Stimulated activated CD4-positive, alpha-beta T cell treated with anti-CD3 and anti-CD28 coated beads, Interleukin-1b, Interleukin-23, amount 100 ng/mL, for 4 hours (primary cell): ENCODE results near the gene SCFD1.
"Not testable (repeated sequence)": the region's sequence is repeated elsewhere in the genome, so short reads cannot be mapped to it uniquely, and the experiment has no call there.

Experiments used
- DNase-seq, 2 donors: peaks; one replicate each; pipeline ENCODE4 v3.0.0-alpha.2; 2020; ENCODE audit warnings: low read depth in 2 of 2

Gene SCFD1

GRCh38 chr14:30669594-30669993 is 47.5 kb downstream of the SCFD1 start:
- no peak for DNase-seq

DNA sequence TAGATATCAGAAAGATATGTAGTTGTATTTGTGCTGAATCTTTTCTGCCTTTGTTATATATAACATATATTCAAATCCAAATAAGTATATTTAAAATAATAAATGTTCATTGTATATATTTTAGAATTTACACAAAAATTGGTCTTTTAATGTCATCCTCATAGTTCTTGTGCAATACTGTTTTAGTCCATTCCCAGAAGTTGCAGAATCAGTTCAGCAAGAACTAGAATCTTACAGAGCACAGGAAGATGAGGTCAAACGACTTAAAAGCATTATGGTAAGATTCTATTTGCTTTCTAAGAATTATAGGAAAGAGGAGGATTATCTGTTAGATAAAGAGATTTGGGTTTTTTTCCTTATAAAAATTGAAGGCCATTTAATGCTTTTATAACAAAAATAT is 51.0 kb downstream of the SCFD1 start:
- DNase-seq, result no peak

GRCh38 chr14:30678926-30679431 is 56.9 kb downstream of the SCFD1 start:
- no peak for DNase-seq

DNA sequence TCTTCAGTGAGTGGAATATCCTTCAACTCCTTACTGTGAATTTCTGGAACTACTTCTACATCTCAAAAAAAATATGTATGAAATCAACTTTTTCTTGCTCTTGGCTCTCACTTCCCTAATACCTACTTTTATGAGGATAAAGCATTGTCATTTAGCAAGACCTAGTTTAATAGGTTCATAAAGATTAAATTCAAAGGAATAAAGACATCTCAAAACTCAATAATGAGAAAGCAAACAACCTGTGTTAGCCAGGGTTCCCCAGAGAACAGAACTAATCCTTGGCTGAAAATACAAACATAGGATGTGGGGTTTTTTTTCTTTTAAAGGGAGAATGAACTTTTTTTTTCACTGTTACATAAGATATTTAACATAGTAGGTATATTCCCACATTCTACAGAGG is 57.9 kb downstream of the SCFD1 start:
- DNase-seq, result no peak

DNA sequence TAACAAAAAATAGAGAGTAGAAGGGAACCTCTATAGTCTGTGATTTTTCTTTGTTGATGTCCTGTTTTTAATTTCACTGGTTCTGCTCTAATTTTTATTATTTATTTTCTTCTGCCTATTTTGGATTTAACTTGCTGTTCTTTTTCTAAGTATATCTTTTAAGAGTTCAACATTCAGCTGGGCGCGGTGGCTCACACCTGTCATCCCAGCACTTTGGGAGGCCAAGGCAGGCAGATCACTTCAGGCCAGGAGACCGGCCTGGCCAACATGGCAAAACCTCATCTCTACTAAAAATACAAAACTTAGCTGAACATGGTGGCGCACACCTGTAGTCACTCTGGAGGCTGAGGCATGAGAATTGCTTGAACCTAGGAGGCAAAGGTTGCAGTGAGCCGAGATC is 58.7 kb downstream of the SCFD1 start:
- DNase-seq, result not testable (repeated sequence)

- DNase-seq, result no peak
Measured at GRCh38 chr14:30681752-30682355, 59.7 kb downstream of the SCFD1 start.

DNA sequence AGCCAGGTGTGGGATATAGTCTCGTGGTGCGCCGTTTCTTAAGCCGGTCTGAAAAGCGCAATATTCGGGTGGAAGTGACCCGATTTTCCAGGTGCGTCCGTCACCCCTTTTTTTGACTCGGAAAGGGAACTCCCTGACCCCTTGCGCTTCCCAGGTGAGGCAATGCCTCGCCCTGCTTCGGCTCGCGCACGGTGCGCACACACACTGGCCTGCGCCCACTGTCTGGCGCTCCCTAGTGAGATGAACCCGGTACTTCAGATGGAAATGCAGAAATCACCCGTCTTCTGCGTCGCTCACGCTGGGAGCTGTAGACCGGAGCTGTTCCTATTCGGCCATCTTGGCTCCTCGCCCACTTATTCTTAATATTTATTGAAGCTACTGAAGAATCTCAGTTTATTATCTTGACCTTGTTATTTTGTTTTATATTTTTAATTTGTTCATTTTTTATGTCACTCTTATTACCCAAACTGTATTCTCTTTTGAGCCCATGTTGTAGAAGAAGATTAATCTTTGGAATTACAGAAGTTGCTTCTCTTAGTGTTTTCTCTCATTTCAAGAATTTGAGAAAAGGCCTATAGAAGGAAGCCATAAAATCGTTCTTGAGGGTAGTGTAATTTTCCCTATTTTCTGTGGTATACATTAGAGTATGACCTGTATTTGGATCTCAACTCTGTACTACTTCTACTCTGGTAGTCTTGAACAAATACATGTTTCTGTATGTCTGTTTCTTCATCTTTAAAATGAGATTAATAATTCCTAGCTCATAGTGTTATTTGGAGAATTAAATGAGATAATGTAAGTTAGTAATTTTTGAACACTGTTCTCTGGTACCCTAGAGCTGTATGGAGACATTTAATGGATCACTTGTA is 68.6 kb downstream of the SCFD1 start:
- DNase-seq, result not testable (repeated sequence)

DNA sequence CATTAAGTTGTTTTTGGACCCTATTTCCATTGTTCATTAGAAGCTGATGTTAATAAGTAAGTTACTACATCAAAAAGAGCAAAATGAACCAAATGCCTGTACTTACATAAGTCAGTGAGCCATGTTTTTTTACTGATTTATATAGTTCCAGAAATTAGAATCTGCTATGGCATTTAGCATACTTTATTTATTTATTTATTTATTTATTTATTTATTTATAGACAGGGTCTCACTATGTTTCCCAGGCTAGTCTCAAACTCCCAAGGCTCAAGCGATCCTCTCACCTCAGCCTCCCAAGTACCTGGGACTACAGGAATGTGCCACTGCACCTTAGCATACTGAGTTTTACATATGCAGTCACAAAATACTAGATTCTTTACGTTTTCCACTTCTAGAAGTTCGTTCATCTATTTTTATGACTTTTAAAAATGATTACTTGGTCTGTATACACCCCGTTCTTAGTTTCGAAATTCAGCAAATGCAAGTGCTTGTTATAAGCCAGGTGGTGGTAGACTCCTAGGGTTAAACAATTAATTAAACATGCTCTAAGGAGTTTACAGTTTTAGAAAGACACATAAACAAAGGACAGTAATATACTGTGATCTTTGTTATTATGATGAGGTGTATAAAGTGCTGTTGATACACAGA is 69.8 kb downstream of the SCFD1 start:
- no peak for DNase-seq

DNA sequence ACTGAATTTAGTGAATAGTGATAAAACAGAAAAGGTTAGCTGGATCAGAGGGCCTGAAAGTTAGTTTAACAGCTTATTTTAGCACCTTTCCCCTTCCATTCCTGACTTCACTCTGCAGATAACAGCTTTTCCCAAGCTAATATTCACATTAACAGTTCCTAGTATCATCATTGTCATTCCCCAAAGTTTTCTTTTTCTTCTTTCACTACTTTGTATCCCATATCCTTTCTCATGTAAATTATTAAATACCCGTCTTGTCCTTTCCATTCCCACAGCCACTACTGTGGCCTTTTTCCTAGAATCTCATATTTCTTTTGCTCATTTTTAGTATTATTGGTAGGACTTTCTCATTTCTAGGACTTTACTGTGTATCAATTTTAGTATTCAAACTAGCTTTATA is 70.5 kb downstream of the SCFD1 start:
- no peak for DNase-seq

DNA sequence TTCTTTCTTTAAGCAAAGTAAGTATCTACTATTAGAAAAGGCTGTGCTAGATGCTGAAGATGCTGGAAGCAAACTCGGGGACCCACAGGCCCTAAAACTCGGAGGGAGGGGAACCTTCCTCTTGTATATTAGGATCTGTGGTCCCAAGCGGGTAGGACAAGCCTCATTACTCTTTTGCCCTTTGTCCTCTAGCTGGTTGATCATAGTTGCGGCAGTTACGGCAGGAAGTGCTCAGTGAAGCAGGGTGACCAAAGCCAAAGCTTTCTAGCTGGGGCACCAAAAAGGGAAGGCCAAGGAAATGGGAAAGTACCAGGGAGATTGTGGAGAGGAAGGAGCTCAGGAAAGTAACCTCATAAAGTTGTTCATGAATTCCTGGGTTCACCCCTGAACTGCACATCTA is 76.3 kb downstream of the SCFD1 start:
- no peak for DNase-seq

- no peak for DNase-seq
Measured at GRCh38 chr14:30706704-30707103, 84.6 kb downstream of the SCFD1 start.

GRCh38 chr14:30708157-30708556 is 86.0 kb downstream of the SCFD1 start:
- no peak for DNase-seq

DNA sequence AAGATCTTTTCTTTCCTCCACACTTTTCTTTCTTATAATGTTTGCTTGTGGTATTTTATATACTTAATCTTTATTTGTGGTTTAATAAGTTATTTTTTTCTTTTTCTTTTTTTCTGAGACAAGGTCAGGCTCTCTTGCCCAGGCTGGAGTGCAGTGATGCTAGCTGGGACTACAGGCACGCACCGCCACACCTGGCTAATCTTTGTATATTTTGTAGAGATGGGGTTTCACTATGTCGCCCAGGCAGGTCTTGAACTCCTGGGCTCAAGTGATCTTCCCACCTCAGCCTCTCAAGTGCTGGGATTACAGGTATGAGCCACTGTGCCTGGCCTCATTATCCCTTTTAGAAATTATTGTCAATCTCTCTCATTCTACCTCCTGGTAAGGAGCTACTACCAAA is 87.1 kb downstream of the SCFD1 start:
- no peak for DNase-seq

DNA sequence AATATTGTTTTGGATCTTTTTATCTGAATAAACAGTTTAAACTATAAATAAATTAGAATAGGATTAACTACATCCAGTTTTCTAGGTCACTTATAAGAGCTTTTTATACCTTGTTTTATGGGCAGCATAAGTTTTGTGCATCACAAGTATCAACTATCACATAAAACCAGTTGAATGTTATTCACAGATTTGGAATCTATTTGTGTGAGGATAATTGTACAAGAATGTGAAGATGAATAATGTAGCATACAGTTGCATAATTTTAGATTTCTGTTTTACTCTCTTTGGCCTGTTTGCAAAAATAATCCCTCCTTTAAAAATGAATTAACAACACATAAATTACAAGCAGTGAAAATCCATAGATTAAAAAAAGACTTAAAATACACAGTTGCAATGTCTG is 88.8 kb downstream of the SCFD1 start:
- DNase-seq, result no peak

GRCh38 chr14:30719137-30719536 is 97.0 kb downstream of the SCFD1 start:
- no peak for DNase-seq

DNA sequence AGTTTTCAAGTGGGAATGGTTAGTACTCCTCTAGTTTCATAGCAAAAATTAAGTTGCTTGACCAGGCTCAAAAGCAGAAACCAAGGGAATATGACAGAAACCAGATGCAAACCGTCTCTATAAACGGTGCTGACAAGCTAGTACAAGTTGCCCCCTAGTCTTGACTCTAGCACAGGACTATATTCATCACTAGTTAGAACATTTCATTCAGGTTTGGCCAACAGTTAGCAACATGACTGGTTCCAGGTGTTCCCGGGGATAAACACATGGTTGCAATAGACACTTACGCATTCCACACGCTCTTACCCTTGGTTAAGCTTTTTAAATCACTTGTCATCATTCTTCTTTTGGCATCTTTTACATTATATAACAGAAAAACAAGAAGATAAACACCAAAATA is 103.6 kb downstream of the SCFD1 start:
- DNase-seq, result no peak

- DNase-seq, result no peak
Measured at GRCh38 chr14:30728471-30728870, 106.4 kb downstream of the SCFD1 start.

DNA sequence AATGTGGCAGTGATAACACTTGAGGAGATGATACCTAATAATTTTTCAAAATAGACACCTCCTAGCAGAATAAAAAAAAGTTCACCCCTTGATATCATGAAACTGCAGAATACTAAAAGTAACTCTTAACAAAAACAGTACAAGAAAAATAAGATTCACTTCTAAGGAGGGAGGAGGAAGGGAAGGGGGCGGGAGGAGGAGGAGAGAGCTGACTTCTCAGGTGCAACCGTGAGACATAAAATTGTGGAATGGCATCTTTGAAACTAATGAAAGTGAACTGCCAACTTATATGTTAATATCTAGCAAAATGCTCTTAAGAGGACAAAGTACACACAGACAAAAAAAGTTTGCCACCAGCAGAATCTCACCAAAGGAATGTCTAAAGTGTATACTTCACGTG is 115.8 kb downstream of the SCFD1 start:
- no peak for DNase-seq

- DNase-seq, result no peak
Measured at GRCh38 chr14:30738978-30739377, 116.9 kb downstream of the SCFD1 start.

DNA sequence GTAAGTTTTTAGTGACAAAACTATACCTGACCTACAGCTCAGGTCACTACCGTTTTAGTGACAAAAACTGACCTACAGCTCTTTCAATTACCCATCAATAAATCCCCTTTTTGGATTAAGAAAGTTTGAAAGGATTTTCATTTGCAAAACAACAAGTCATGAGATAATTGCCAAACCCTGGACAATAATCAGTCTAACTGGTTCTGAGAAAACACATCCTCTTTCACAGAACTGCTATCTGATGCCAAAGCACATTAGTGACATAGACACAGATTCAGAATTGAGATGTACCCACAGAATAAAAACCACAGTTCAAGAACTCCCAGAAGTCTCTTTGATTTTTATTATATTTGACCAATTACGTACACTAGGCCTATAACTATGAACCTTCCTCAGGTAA is 126.2 kb downstream of the SCFD1 start:
- no peak for DNase-seq

DNA sequence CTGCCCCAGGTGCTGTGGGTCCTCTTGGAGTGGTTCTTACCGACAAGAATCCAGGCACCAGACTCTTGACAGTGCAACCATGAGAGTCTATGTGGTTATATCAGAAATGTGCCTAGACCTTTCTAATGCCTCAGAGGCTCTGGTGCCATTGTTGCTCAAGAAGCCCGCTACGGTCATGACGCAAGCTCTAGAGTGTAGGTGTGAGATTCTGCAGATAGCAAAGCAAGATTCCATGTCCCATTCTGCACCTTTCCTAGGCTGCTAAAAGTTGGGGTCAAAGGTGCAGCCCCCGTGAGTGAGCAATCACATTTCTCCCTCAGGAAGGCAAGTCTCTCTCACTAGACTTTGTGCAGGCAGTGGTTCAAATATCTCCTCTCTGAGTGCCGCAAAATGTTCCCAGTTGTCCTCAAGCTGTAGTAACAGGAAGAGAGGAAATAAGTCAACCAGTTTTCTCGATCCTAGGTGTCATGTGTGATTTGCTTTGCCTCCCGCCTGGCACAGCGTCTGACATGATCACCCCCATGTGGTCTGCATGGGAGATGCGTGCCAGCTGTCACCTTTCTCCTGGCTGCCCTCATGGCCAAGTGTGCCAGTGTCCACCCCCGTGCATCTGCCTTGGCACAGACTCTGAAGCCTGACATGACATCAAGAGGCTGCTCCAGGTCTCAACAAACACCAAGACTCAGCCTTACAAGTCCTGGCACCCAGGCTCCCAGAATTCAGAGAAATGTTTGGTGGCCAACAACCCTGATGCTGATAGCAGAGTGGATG is 129.7 kb downstream of the SCFD1 start:
- DNase-seq, result no peak

GRCh38 chr14:30753452-30753851 is 131.3 kb downstream of the SCFD1 start:
- DNase-seq, result no peak
